ENCODE measurements around the gene RFWD3. TPM values are rescaled to one million over a fixed set of nuclear protein-coding genes. Genes with fewer than 3 reads are reported as not detected.

The RFWD3 gene
- total RNA-seq, 1 experiment from 2014 or later, result 118 TPM

- TF ChIP-seq CTCF (IDR thresholded peaks at IDR 0.05; ENCODE audit: insufficient read depth in 1 of 2, low read depth in 1 of 2, low read length in 1 of 2, severe bottlenecking in 1 of 2, unreplicated experiment in 1 of 2), result no peak
- Mint-ChIP-seq H3K9me3 (ENCODE audit: unreplicated experiment) (no peaks in the 10 kb centered on the region), H3K4me3 (ENCODE audit: unreplicated experiment) (no peak overlapping the region), H3K36me3 (ENCODE audit: insufficient read depth, unreplicated experiment) (peaks cover 47% of the 10 kb centered on the region), H3K27ac (ENCODE audit: unreplicated experiment) (no peak overlapping the region), H3K4me1 (ENCODE audit: low read depth, unreplicated experiment) (peaks cover 14% of the 10 kb centered on the region), H3K27me3 (ENCODE audit: insufficient read depth, unreplicated experiment) (no peaks in the 10 kb centered on the region)
- Histone ChIP-seq H3K27me3 (replicated peaks; ENCODE audit: control insufficient read depth, insufficient read depth, low read length) (no peaks in the 10 kb centered on the region), H3K9me3 (no peaks in the 10 kb centered on the region), H3K4me1 (peaks cover 10% of the 10 kb centered on the region; the same call in 1 of the 2 replicates), H3K4me3 (ENCODE audit: low read depth, low read length) (no peak overlapping the region), H3K36me3 (ENCODE audit: control insufficient read depth, insufficient read depth, low read length) (no peaks in the 10 kb centered on the region; the same call in none of the 2 replicates)
- POLR2A ChIA-PET, result no interaction called here
- CTCF ChIA-PET, result no interaction called here
- BruUV-seq (replicated peaks), result no TSS peak
- intact Hi-C loops (cut with micrococcal nuclease; ENCODE audit: unreplicated experiment), result no loop called here
- DNase-seq, result no peak
These were observed 65.4 kb downstream of the RFWD3 start for GRCh38 chr16:74601126-74601871.

- Mint-ChIP-seq H3K9me3 (ENCODE audit: unreplicated experiment) (no peaks in the 10 kb centered on the region), H3K4me3 (ENCODE audit: unreplicated experiment) (no peak overlapping the region), H3K4me1 (ENCODE audit: low read depth, unreplicated experiment) (no peaks in the 10 kb centered on the region), H3K27ac (ENCODE audit: unreplicated experiment) (no peak overlapping the region), H3K36me3 (ENCODE audit: insufficient read depth, unreplicated experiment) (peaks cover 61% of the 10 kb centered on the region), H3K27me3 (ENCODE audit: insufficient read depth, unreplicated experiment) (no peaks in the 10 kb centered on the region)
- ChIA-PET POLR2A (no interaction called here), CTCF (no interaction called here)
- Histone ChIP-seq H3K9me3 (no peaks in the 10 kb centered on the region), H3K4me3 (ENCODE audit: low read depth, low read length) (no peak overlapping the region), H3K36me3 (ENCODE audit: control insufficient read depth, insufficient read depth, low read length) (no peaks in the 10 kb centered on the region; the same call in none of the 2 replicates), H3K27me3 (replicated peaks; ENCODE audit: control insufficient read depth, insufficient read depth, low read length) (no peaks in the 10 kb centered on the region), H3K4me1 (0 out of 2 replicates have a peak, but pooled peaks cover 2% of the 10 kb centered on the region)
- DNase-seq, result no peak
- TF ChIP-seq CTCF (IDR thresholded peaks at IDR 0.05; ENCODE audit: insufficient read depth in 1 of 2, low read depth in 1 of 2, low read length in 1 of 2, severe bottlenecking in 1 of 2, unreplicated experiment in 1 of 2), result no peak
- no TSS peak for BruUV-seq (replicated peaks)
- intact Hi-C loops (cut with micrococcal nuclease; ENCODE audit: unreplicated experiment), result no loop called here
These were observed 70.1 kb downstream of the RFWD3 start for GRCh38 chr16:74596586-74596985.

- H3K4me3 Mint-ChIP-seq (ENCODE audit: unreplicated experiment), result no peak overlapping the region
- H3K9me3 ChIP-seq, result no peaks in the 10 kb centered on the region
- DNase-seq, result no peak
- no peaks in the 10 kb centered on the region for H3K27me3 Mint-ChIP-seq (ENCODE audit: insufficient read depth, unreplicated experiment)
- intact Hi-C loops (cut with micrococcal nuclease; ENCODE audit: unreplicated experiment), result no loop called here
- no peak for TF ChIP-seq CTCF (IDR thresholded peaks at IDR 0.05; ENCODE audit: insufficient read depth in 1 of 2, low read depth in 1 of 2, low read length in 1 of 2, severe bottlenecking in 1 of 2, unreplicated experiment in 1 of 2)
- H3K4me1 Mint-ChIP-seq (ENCODE audit: low read depth, unreplicated experiment), result no peaks in the 10 kb centered on the region
- peaks cover 43% of the 10 kb centered on the region for H3K36me3 Mint-ChIP-seq (ENCODE audit: insufficient read depth, unreplicated experiment)
- ChIA-PET CTCF (no interaction called here), POLR2A (interaction anchor here (0.9 kb wide), 1 partner anchor 14 kb away, joined by 3 read pairs; the partner anchor contains the start of gene GLG1)
- no peak overlapping the region for H3K27ac Mint-ChIP-seq (ENCODE audit: unreplicated experiment)
- no peaks in the 10 kb centered on the region for H3K27me3 ChIP-seq (replicated peaks; ENCODE audit: control insufficient read depth, insufficient read depth, low read length)
- no peak overlapping the region for H3K4me3 ChIP-seq (ENCODE audit: low read depth, low read length)
- no peaks in the 10 kb centered on the region for H3K4me1 ChIP-seq
- H3K9me3 Mint-ChIP-seq (ENCODE audit: unreplicated experiment), result no peaks in the 10 kb centered on the region
- H3K36me3 ChIP-seq (ENCODE audit: control insufficient read depth, insufficient read depth, low read length), result no peaks in the 10 kb centered on the region; the same call in none of the 2 replicates
- no TSS peak for BruUV-seq (replicated peaks)
These were observed 73.8 kb downstream of the RFWD3 start for GRCh38 chr16:74592847-74593246.
